GM18951 (cell line): ENCODE measurements around the gene HERC6.
"Not testable (repeated sequence)": the region's sequence is repeated elsewhere in the genome, so short reads cannot be mapped to it uniquely, and the experiment has no call there.

ENCODE experiments used
- POLR2A ChIP-seq: IDR thresholded peaks from 4 replicates; pipeline ENCODE4 v1.6.1; 2011; ENCODE audit warnings: mild to moderate bottlenecking; ENCODE audit not compliant: insufficient read length, insufficient read depth; ENCODE audit errors: extremely low read depth
- in situ Hi-C: fragments of 300-500 bp; cut with MboI; formaldehyde crosslinking; loops from one replicate; pipeline ENCODE4 v1.12.0; 2022; ENCODE audit warnings: low sequenced_read_pairs, mixed read lengths, inconsistent platforms; ENCODE audit not compliant: unreplicated experiment

Gene HERC6

DNA sequence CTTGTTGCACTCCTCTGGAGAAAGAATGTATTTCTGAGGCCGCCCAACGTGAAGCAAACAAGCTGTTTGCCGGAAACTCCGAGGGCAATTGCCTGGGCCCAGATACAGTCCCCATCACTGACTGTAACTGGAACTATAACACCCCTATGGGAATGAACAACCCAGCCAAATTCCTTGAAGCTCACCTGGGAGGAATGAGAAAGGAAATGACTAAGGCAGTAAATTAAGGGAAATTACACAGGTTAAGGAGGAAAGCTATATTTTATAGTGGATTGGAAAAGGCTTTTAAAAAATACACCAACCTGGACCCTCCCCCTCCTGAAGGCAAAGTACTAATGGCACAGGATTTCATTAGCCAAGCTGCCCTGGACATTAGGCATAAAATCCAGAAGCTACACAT is 66.6 kb downstream of the HERC6 start:
- TF ChIP-seq POLR2A, result no peak

GRCh38 chr4:88446124-88446523 is 67.5 kb downstream of the HERC6 start:
- TF ChIP-seq POLR2A, result no peak
- in situ Hi-C loops, result no loop called here

More for the DNA sequence above, 66.6 kb downstream of the HERC6 start:
- in situ Hi-C loops, result no loop called here

DNA sequence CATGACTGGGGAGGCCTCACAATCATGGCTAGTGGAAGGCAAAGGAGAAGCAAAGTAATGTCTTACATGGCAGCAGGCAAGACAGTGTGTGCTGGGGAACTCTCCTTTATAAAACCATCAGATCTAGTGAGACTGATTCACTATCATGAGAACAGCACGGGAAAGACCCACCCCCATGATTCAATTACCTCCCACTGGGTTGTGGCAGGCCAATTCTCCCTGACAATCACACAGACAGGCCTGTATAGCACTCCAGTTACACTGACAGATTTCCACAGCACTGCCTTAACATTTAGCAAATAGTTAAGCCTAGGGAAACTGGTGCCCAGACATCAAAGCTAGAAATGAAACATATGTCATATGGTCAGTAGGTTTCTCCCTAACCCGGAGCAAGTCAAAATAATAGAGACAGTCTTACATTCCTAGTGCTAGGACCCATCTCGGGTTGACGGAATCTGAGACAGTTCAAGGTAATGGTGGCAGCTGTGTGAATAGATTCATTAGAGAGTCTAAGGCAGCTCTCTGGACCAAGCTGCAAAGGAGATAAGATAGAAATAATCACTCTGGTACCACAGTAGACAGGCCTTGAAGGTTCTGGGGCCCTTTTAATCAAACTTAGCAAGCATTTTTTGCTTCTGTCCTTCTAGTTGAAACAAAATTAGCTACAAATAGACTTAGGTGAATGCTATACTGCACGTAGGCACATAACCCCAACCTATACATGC is 68.9 kb downstream of the HERC6 start:
- TF ChIP-seq POLR2A, result no peak

GRCh38 chr4:88448211-88448765 is 69.6 kb downstream of the HERC6 start:
- in situ Hi-C loops, result not testable (repeated sequence)

More for the DNA sequence above, 68.9 kb downstream of the HERC6 start:
- in situ Hi-C loops, result no loop called here

DNA sequence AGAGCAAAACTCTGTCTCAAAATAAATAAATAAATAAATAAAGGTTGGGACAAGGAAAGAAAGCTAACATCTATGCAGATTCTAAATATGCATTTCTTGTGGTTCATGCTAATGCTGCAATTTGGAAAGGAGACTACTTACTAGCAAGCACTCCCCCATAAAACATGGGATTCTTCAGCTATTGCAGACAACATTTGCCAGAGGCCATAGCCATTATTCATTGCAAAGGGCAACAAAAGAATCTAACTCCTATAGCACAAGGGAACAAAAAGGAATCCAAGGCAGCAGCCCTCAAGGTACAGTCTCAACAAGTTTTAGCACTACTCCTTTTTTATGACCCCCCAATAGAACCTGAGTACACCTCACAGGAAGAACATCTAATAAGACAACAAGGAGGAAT is 70.2 kb downstream of the HERC6 start:
- TF ChIP-seq POLR2A, result no peak

DNA sequence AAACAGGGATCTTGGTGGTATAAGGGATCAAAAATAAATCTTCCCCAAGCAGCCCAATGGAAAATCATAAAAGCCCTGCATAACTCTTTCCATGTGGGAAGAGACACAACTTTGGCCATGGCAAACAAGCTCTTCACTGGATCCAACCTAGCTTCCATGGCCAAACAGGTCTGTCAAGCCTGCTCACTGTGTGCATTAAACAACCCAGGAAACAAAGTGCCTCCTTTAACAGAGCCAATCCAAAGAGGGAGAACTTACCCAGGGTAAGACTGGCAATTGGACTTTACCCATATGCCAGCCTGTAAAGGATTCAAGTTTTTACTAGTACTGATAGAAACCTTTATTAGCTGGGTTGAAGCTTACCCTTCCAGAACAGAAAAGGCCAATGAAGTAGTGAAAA is 70.6 kb downstream of the HERC6 start:
- TF ChIP-seq POLR2A, result no peak
- in situ Hi-C loops, result no loop called here

More for the DNA sequence above, 70.2 kb downstream of the HERC6 start:
- in situ Hi-C loops, result no loop called here

DNA sequence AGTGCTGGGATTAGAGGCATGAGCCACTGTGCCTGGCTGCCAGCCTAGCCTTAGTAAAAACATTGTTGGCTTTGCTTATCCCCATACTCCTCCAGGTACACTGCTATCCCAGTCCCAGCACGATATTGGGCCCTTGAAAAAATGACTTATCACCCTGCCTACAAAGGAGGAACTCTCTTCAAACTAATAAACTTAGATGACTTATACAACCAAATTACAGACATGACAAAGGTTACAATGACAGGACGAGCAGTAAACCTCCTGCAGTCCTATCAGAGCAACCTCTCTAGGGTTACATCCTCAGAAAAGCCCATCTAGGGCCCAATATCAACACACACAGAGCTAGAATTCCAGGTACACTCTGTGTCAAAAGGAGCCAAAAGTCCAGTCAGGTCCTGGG is 72.6 kb downstream of the HERC6 start:
- no peak for TF ChIP-seq POLR2A
- in situ Hi-C loops, result no loop called here

DNA sequence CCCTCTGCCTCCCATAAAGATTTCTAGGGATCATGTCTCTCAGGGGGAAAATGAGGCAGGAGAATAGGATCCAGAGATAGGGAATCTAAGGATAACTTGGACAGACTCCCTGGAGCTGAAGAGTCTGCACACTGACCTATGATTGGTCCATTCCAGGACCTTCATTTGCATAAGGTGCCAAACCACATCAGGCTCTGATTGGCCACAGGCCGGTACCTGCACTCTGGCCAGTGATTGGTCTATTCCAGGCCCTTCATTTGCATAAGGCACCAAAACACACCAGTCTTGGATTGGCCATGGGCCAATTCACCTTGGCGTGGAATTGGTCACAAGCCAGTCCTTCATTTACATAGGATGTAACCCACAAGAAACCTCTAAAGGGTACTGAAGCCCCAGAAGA is 74.3 kb downstream of the HERC6 start:
- no peak for TF ChIP-seq POLR2A
- in situ Hi-C loops, result no loop called here

DNA sequence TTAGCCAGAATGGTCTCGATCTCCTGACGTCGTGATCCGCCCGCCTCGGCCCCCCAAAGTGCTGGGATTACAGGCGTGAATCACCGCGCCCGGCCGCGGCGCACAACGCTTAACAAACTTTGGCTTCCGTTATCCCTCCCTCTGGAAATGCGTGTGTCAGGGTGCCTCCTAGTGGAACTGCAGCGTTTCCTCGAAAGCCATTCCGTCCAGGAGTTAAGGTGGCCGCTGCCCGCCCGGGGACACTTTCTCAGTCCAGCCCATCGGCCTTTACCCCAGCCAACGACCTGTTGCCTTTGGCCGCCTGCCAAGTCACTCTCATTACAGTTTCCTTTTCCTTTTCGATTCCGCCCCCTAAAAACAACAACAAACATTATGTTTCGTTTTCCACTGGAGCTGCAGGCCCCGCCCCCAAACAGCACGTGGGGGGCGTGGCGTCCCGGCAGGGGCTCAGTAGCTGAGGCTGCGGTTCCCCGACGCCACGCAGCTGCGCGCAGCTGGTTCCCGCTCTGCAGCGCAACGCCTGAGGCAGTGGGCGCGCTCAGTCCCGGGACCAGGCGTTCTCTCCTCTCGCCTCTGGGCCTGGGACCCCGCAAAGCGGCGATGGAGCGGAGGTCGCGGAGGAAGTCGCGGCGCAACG is 78.1 kb downstream of the HERC6 start, which contains the start of gene HERC5:
Gene HERC5 (plus strand): TSS at position 450 of the 637 bp plus-strand sequence. CDS start 151 bp downstream, at position 601.
- in situ Hi-C loops, result no loop called here
- peak; percentile 78 for TF ChIP-seq POLR2A

GRCh38 chr4:88457307-88458103 is 78.9 kb downstream of the HERC6 start:
- in situ Hi-C loops, result no loop called here
- no peak for TF ChIP-seq POLR2A

GRCh38 chr4:88458104-88458740 is 79.6 kb downstream of the HERC6 start:
- in situ Hi-C loops, result no loop called here
- no peak for TF ChIP-seq POLR2A

DNA sequence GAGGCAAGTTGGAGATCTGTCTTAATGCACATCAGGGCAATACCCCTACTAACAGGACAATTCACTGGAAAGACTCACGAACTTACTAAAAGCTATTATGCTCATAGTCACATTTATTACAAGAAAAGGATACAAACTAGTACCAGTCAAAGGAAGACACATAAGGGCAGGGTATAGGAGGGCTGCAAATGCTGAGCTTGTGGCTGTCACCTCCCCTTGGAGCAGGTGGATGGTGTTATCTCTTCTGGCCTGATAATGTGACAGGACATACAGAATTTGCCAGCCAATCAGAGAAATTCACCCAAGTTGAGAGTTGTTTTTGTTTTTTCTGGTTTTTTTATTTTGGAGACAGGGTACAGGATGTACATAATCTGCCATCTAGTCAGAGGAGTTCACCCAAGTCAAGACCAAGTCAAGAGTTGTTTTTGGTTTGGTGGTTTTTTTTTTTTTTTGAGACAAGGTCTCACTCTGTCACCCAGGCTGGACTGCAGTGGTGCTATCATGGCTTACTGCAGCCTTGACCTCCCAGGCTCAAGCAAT is 87.1 kb downstream of the HERC6 start:
- no peak for TF ChIP-seq POLR2A
- in situ Hi-C loops, result no loop called here

DNA sequence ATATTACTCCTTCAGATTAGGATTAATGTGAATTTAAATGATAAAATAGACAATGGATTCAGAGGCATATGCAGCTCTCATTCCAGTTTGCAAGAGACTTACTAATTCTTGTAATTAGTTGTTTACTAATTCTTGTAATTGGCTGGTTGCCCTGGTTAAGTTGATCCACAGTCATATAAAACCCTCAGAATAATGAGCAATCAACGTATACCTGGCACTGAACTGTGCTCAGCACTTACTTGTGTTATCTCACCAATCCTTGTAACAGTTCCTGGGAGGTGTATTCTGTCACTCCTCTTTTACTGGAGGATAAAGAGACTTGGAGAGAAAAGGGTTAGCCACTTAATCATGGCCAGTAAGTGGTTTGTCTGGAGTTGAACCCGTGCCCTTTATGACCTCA is 88.7 kb downstream of the HERC6 start:
- no peak for TF ChIP-seq POLR2A
- in situ Hi-C loops, result no loop called here
